Myocyte (in vitro differentiated cells): ENCODE results near the gene ISLR. TPM values are rescaled to one million over a fixed set of nuclear protein-coding genes. Genes with fewer than 3 reads are reported as not detected.
"Not testable (repeated sequence)": the region's sequence is repeated elsewhere in the genome, so short reads cannot be mapped to it uniquely, and the experiment has no call there.

Experiments used
- DNase-seq: peaks from one replicate; pipeline ENCODE4 v3.0.0-alpha.2; 2012; ENCODE audit warnings: low read depth
- total RNA-seq: library from RNA; depleted of rRNA; stranded (reverse); fragments of >200 nt; gene quantifications from 2 replicates; pipeline ENCODE4 v1.2.3, GENCODE V29; 2014

Gene ISLR
- total RNA-seq, 1 donor from 2014 or later = 2.2 TPM

- no peak for DNase-seq
These were observed 36.5 kb upstream of the ISLR start for GRCh38 chr15:74136814-74137536.

- no peak for DNase-seq
These were observed 36.0 kb upstream of the ISLR start for GRCh38 chr15:74137537-74137894.

GRCh38 chr15:74138642-74139041 is 34.9 kb upstream of the ISLR start:
- no peak for DNase-seq

GRCh38 chr15:74141591-74141990 is 31.9 kb upstream of the ISLR start:
- no peak for DNase-seq

GRCh38 chr15:74144153-74144775 is 29.2 kb upstream of the ISLR start:
- DNase-seq = no peak

GRCh38 chr15:74146277-74146800 is 27.2 kb upstream of the ISLR start:
- DNase-seq = no peak

GRCh38 chr15:74147051-74147450 is 26.5 kb upstream of the ISLR start:
- DNase-seq = no peak

GRCh38 chr15:74155766-74156417 is 17.6 kb upstream of the ISLR start:
- DNase-seq = no peak

GRCh38 chr15:74156678-74157411 is 16.7 kb upstream of the ISLR start:
- peak; percentile 28 for DNase-seq

GRCh38 chr15:74157868-74158827 is 15.4 kb upstream of the ISLR start:
- no peak for DNase-seq

GRCh38 chr15:74158855-74159650 is 14.5 kb upstream of the ISLR start:
- DNase-seq = no peak

- DNase-seq = no peak
These were observed 13.7 kb upstream of the ISLR start for GRCh38 chr15:74159773-74160172.

- not testable (repeated sequence) for DNase-seq
These were observed 13.1 kb upstream of the ISLR start for GRCh38 chr15:74160390-74160789.

GRCh38 chr15:74162195-74162536 is 11.3 kb upstream of the ISLR start:
- DNase-seq = not testable (repeated sequence)

- no peak for DNase-seq
These were observed 8.0 kb upstream of the ISLR start for GRCh38 chr15:74165461-74165860.

- peak; percentile 27 for DNase-seq
These were observed 5.6 kb upstream of the ISLR start for GRCh38 chr15:74167891-74168331.

- DNase-seq = no peak
These were observed 4.8 kb upstream of the ISLR start for GRCh38 chr15:74168711-74169126.

GRCh38 chr15:74170071-74170844 is 3.3 kb upstream of the ISLR start:
- no peak for DNase-seq
